ENCODE data around the gene DMD. TPM values are rescaled to one million over a fixed set of nuclear protein-coding genes. Genes with fewer than 3 reads are reported as not detected.

Gene DMD
- total RNA-seq, 1 experiment from 2014 or later, result 47.2 TPM

GRCh38 chrX:33106737-33107136 is 104.6 kb downstream of the DMD start:
- Mint-ChIP-seq H3K27ac (ENCODE audit: unreplicated experiment) (no peak overlapping the region), H3K9me3 (ENCODE audit: unreplicated experiment) (no peaks in the 10 kb centered on the region), H3K4me3 (ENCODE audit: unreplicated experiment) (no peak overlapping the region), H3K36me3 (ENCODE audit: insufficient read depth, unreplicated experiment) (no peaks in the 10 kb centered on the region), H3K4me1 (ENCODE audit: low read depth, unreplicated experiment) (peaks cover 10% of the 10 kb centered on the region), H3K27me3 (ENCODE audit: insufficient read depth, unreplicated experiment) (no peaks in the 10 kb centered on the region)
- no peaks in the 10 kb centered on the region for H3K36me3 ChIP-seq (ENCODE audit: control insufficient read depth, insufficient read depth, low read length)
- no peaks in the 10 kb centered on the region for H3K9me3 ChIP-seq
- no peak for DNase-seq
- H3K27me3 ChIP-seq (replicated peaks; ENCODE audit: control insufficient read depth, insufficient read depth, low read length), result no peaks in the 10 kb centered on the region
- no peak overlapping the region for H3K4me3 ChIP-seq (ENCODE audit: low read depth, low read length)
- POLR2A ChIA-PET, result no interaction called here
- H3K4me1 ChIP-seq, result no peaks in the 10 kb centered on the region
- no TSS peak for BruUV-seq (replicated peaks)
- CTCF ChIA-PET, result no interaction called here
- no peak for TF ChIP-seq CTCF (IDR thresholded peaks at IDR 0.05; ENCODE audit: insufficient read depth in 1 of 2, low read depth in 1 of 2, low read length in 1 of 2, severe bottlenecking in 1 of 2, unreplicated experiment in 1 of 2)
- intact Hi-C loops (cut with micrococcal nuclease; ENCODE audit: unreplicated experiment), result no loop called here

GRCh38 chrX:33095079-33095478 is 116.3 kb downstream of the DMD start:
- Histone ChIP-seq H3K27me3 (replicated peaks; ENCODE audit: control insufficient read depth, insufficient read depth, low read length) (no peaks in the 10 kb centered on the region), H3K4me3 (ENCODE audit: low read depth, low read length) (no peak overlapping the region), H3K36me3 (ENCODE audit: control insufficient read depth, insufficient read depth, low read length) (no peaks in the 10 kb centered on the region), H3K9me3 (no peaks in the 10 kb centered on the region), H3K4me1 (no peaks in the 10 kb centered on the region)
- Mint-ChIP-seq H3K27me3 (ENCODE audit: insufficient read depth, unreplicated experiment) (no peaks in the 10 kb centered on the region), H3K4me3 (ENCODE audit: unreplicated experiment) (no peak overlapping the region), H3K36me3 (ENCODE audit: insufficient read depth, unreplicated experiment) (no peaks in the 10 kb centered on the region), H3K4me1 (ENCODE audit: low read depth, unreplicated experiment) (no peaks in the 10 kb centered on the region), H3K9me3 (ENCODE audit: unreplicated experiment) (no peaks in the 10 kb centered on the region), H3K27ac (ENCODE audit: unreplicated experiment) (no peak overlapping the region)
- CTCF ChIA-PET, result no interaction called here
- DNase-seq, result no peak
- intact Hi-C loops (cut with micrococcal nuclease; ENCODE audit: unreplicated experiment), result no loop called here
- BruUV-seq (replicated peaks), result no TSS peak
- no peak for TF ChIP-seq CTCF (IDR thresholded peaks at IDR 0.05; ENCODE audit: insufficient read depth in 1 of 2, low read depth in 1 of 2, low read length in 1 of 2, severe bottlenecking in 1 of 2, unreplicated experiment in 1 of 2)
- POLR2A ChIA-PET, result no interaction called here

GRCh38 chrX:33087411-33087810 is 123.9 kb downstream of the DMD start:
- Mint-ChIP-seq H3K4me1 (ENCODE audit: low read depth, unreplicated experiment) (no peaks in the 10 kb centered on the region), H3K36me3 (ENCODE audit: insufficient read depth, unreplicated experiment) (no peaks in the 10 kb centered on the region), H3K4me3 (ENCODE audit: unreplicated experiment) (no peak overlapping the region), H3K27ac (ENCODE audit: unreplicated experiment) (no peak overlapping the region), H3K9me3 (ENCODE audit: unreplicated experiment) (no peaks in the 10 kb centered on the region), H3K27me3 (ENCODE audit: insufficient read depth, unreplicated experiment) (no peaks in the 10 kb centered on the region)
- BruUV-seq (replicated peaks), result no TSS peak
- POLR2A ChIA-PET, result no interaction called here
- no peaks in the 10 kb centered on the region for H3K36me3 ChIP-seq (ENCODE audit: control insufficient read depth, insufficient read depth, low read length)
- no peaks in the 10 kb centered on the region for H3K9me3 ChIP-seq
- no peak for DNase-seq
- H3K27me3 ChIP-seq (replicated peaks; ENCODE audit: control insufficient read depth, insufficient read depth, low read length), result no peaks in the 10 kb centered on the region
- intact Hi-C loops (cut with micrococcal nuclease; ENCODE audit: unreplicated experiment), result no loop called here
- H3K4me1 ChIP-seq, result no peaks in the 10 kb centered on the region
- no peak for TF ChIP-seq CTCF (IDR thresholded peaks at IDR 0.05; ENCODE audit: insufficient read depth in 1 of 2, low read depth in 1 of 2, low read length in 1 of 2, severe bottlenecking in 1 of 2, unreplicated experiment in 1 of 2)
- CTCF ChIA-PET, result no interaction called here
- no peak overlapping the region for H3K4me3 ChIP-seq (ENCODE audit: low read depth, low read length)

Measured in Caco-2 (cell line).